ENCODE results near the gene RNF150. TPM values are rescaled to one million over a fixed set of nuclear protein-coding genes. Genes with fewer than 3 reads are reported as not detected.

RNF150 gene
- polyA plus RNA-seq, 2 of the 4 experiments (the other 2 are of a cell fraction): 0.21 to 0.34 TPM

DNA sequence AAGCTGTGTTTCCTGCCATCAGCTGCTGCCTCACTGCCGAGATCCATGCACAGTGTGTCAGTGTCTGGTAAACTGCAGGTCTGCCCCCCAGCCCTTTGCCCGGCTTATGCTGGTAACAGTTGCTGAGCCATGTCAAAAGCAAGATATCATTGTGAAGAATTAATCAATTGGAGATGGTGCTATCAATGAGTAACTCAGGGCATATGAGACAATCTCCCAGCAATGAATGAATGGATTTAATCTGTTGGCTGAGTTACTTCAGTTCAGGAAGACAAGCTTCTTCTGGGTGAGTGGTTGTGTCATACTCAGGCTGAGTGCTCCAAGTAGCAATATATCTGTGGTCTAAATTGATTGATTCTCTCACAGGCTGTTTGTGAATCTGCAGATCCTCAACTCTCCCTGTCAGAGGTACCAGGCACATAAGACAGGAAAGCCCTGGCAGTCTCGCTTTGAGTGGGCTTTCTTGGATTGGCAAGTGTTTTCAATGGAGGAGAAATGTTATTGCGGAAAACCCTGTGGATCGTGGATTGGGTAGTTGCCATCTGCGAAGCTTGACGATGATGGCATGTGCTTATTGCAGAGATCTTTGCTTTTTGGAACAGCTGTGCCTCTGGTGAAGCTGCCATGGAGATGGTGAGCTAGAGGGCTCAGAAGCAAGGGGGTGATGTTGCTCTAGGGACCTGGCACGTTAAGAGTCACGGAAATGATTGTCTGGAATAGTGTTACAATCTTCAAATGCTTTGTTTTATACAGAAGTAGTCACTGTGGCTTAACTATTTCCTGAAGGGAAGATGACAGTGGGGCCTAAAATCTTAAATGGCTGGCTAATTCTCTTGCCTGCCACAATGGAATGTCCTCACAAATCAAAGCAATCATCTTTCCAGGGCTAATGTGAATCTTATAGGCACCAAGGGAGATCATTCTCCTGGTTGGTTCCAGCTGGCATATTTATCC is 229.5 kb downstream of the RNF150 start:
- H3K4me2 ChIP-seq: no peak overlapping the region
- no peaks in the 10 kb centered on the region for H3K9me3 ChIP-seq
- no peak overlapping the region for H3K27ac ChIP-seq
- DNase-seq (ENCODE audit: low read depth in 1 of 2, low spot score in 1 of 2): no peak
- 51% methylated on average over 9 of the region's 9 CpGs for WGBS (ENCODE audit: missing lambda C conversion rate)
- FAIRE-seq: no peak
- ChIA-PET CTCF (interaction anchor here (0.9 to 1.6 kb wide), 2 partner anchors 20 to 45 kb away, joined by 4 read pairs; no protein-coding TSS in a partner anchor), POLR2A (no interaction called here)
- ATAC-seq: no peak
- TF ChIP-seq EHF (CRISPR knock-in tag; IDR thresholded peaks at IDR 0.05) (no peak), NPAS2 (CRISPR knock-in tag; IDR thresholded peaks at IDR 0.05; ENCODE audit: borderline replicate concordance) (no peak), GATA3 (IDR thresholded peaks at IDR 0.05; ENCODE audit: borderline replicate concordance) (no peak), ZSCAN20 (CRISPR knock-in tag; IDR thresholded peaks at IDR 0.05) (no peak), HOXB13 (CRISPR knock-in tag; IDR thresholded peaks at IDR 0.05; ENCODE audit: low read depth) (no peak), NR3C1 (IDR thresholded peaks at IDR 0.05) (no peak), MAX (IDR thresholded peaks at IDR 0.05) (no peak), PBX3 (IDR thresholded peaks at IDR 0.05) (no peak), HDAC2 (IDR thresholded peaks at IDR 0.05) (no peak)
- no peak overlapping the region for H3K4me3 ChIP-seq
- H3K4me1 ChIP-seq: no peaks in the 10 kb centered on the region

- DNase-seq (ENCODE audit: low read depth in 1 of 2, low spot score in 1 of 2) (no peak), ATAC-seq (no peak), FAIRE-seq (no peak)
- 85% methylated on average over 1 of the region's 1 CpG for WGBS (ENCODE audit: missing lambda C conversion rate)
- Histone ChIP-seq H3K4me1 (no peaks in the 10 kb centered on the region), H3K9me3 (no peaks in the 10 kb centered on the region), H3K27ac (no peak overlapping the region), H3K4me2 (no peak overlapping the region), H3K4me3 (no peak overlapping the region)
- TF ChIP-seq NR3C1 (IDR thresholded peaks at IDR 0.05) (no peak), TFCP2L1 (CRISPR knock-in tag; IDR thresholded peaks at IDR 0.05) (no peak), POLR2AphosphoS2 (conservative IDR thresholded peaks at IDR 0.05; ENCODE audit: low read length) (no peak), KDM5A (IDR thresholded peaks at IDR 0.05) (no peak), FOSL2 (IDR thresholded peaks at IDR 0.05) (no peak), FOSL2 (CRISPR knock-in tag; IDR thresholded peaks at IDR 0.05) (no peak), ZC3H11A (IDR thresholded peaks at IDR 0.05) (no peak), EP300 (IDR thresholded peaks at IDR 0.05) (no peak)
- ChIA-PET CTCF (no interaction called here), POLR2A (no interaction called here)
Observed at GRCh38 chr4:140901736-140902336, 231.4 kb downstream of the RNF150 start.

GRCh38 chr4:140893939-140894338 is 239.3 kb downstream of the RNF150 start:
- Histone ChIP-seq H3K27ac (no peak overlapping the region), H3K9me3 (no peaks in the 10 kb centered on the region), H3K4me3 (no peak overlapping the region), H3K4me1 (no peaks in the 10 kb centered on the region), H3K4me2 (no peak overlapping the region)
- DNase-seq (ENCODE audit: low read depth in 1 of 2, low spot score in 1 of 2): no peak
- TF ChIP-seq HDAC2 (IDR thresholded peaks at IDR 0.05): no peak
- no peak for ATAC-seq
- CTCF ChIA-PET: no interaction called here
- POLR2A ChIA-PET: no interaction called here
- no peak for FAIRE-seq

- CTCF ChIA-PET: interaction anchor here (0.8 to 1.1 kb wide), 4 partner anchors 25 to 245 kb away, joined by 3 read pairs; partner anchors contain the start of gene RNF150
- no peak for TF ChIP-seq CBX2 (IDR thresholded peaks at IDR 0.05; ENCODE audit: borderline replicate concordance, low read depth)
- TF ChIP-seq, protein P1, sequence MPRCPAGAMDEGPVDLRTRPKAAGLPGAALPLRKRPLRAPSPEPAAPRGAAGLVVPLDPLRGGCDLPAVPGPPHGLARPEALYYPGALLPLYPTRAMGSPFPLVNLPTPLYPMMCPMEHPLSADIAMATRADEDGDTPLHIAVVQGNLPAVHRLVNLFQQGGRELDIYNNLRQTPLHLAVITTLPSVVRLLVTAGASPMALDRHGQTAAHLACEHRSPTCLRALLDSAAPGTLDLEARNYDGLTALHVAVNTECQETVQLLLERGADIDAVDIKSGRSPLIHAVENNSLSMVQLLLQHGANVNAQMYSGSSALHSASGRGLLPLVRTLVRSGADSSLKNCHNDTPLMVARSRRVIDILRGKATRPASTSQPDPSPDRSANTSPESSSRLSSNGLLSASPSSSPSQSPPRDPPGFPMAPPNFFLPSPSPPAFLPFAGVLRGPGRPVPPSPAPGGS (IDR thresholded peaks at IDR 0.05): no peak
- no peak for TF ChIP-seq JUNB (IDR thresholded peaks at IDR 0.05)
- no peak for TF ChIP-seq ELK1 (IDR thresholded peaks at IDR 0.05; ENCODE audit: low read depth, low read length)
- ATAC-seq: no peak
- Histone ChIP-seq H3K4me1 (no peaks in the 10 kb centered on the region), H3K4me2 (no peak overlapping the region), H3K27ac (no peak overlapping the region), H3K9me3 (0 out of 3 replicates have a peak, but pooled peaks cover 2% of the 10 kb centered on the region), H3K4me3 (no peak overlapping the region)
- WGBS (ENCODE audit: missing lambda C conversion rate): 6% methylated on average over 3 of the region's 3 CpGs
- no peak for FAIRE-seq
- no peak for DNase-seq (ENCODE audit: low read depth in 1 of 2, low spot score in 1 of 2)
- POLR2A ChIA-PET: no interaction called here
Observed at GRCh38 chr4:140888054-140888453, 245.2 kb downstream of the RNF150 start.

All from A549 (cell line).